ENCODE data around the gene SDHAF2.
"Not testable (repeated sequence)": the region's sequence is repeated elsewhere in the genome, so short reads cannot be mapped to it uniquely, and the experiment has no call there.

SDHAF2 gene

GRCh38 chr11:61425367-61426131 is 4.4 kb upstream of the SDHAF2 start:
- DNase-seq: no peak

GRCh38 chr11:61429346-61429690 is 606 bp upstream of the SDHAF2 start:
- peak; percentile 30 to 36 for DNase-seq

GRCh38 chr11:61430839-61431238 is 915 bp downstream of the SDHAF2 start:
- not testable (repeated sequence) for DNase-seq

- DNase-seq: no peak
These were observed 7.6 kb downstream of the SDHAF2 start for GRCh38 chr11:61437496-61437895.

GRCh38 chr11:61439615-61440014 is 9.7 kb downstream of the SDHAF2 start:
- no peak for DNase-seq

GRCh38 chr11:61442616-61443015 is 12.7 kb downstream of the SDHAF2 start:
- DNase-seq: no peak

- no peak for DNase-seq
These were observed 15.6 kb downstream of the SDHAF2 start for GRCh38 chr11:61445516-61445915.

- peak; percentile 84 to 88 for DNase-seq
These were observed 16.3 kb downstream of the SDHAF2 start for GRCh38 chr11:61446211-61446651.

GRCh38 chr11:61447601-61448551 is 18.0 kb downstream of the SDHAF2 start:
- no peak for DNase-seq

- DNase-seq: no peak
These were observed 18.6 kb downstream of the SDHAF2 start for GRCh38 chr11:61448552-61448927.

GRCh38 chr11:61452825-61453224 is 22.9 kb downstream of the SDHAF2 start:
- DNase-seq: no peak

GRCh38 chr11:61453695-61454094 is 23.8 kb downstream of the SDHAF2 start:
- DNase-seq: no peak

GRCh38 chr11:61454520-61454919 is 24.6 kb downstream of the SDHAF2 start:
- no peak for DNase-seq

- DNase-seq: no peak
These were observed 30.6 kb downstream of the SDHAF2 start for GRCh38 chr11:61460474-61460881.

- no peak for DNase-seq
These were observed 31.1 kb downstream of the SDHAF2 start for GRCh38 chr11:61460986-61461385.

GRCh38 chr11:61467602-61468001 is 37.7 kb downstream of the SDHAF2 start:
- DNase-seq: not testable (repeated sequence)

- no peak for DNase-seq
These were observed 38.1 kb downstream of the SDHAF2 start for GRCh38 chr11:61468002-61468401.

- no peak for DNase-seq
These were observed 42.4 kb downstream of the SDHAF2 start for GRCh38 chr11:61472282-61472681.

- no peak for DNase-seq
These were observed 42.9 kb downstream of the SDHAF2 start for GRCh38 chr11:61472868-61473267.

GRCh38 chr11:61473370-61474012 is 43.6 kb downstream of the SDHAF2 start:
- peak in 1 of 2 donors; percentile 23 for DNase-seq

- no peak for DNase-seq
These were observed 44.2 kb downstream of the SDHAF2 start for GRCh38 chr11:61474013-61474643.

GRCh38 chr11:61475433-61475832 is 45.5 kb downstream of the SDHAF2 start:
- DNase-seq: no peak

- peak; percentile 11 to 54 for DNase-seq
These were observed 46.4 kb downstream of the SDHAF2 start for GRCh38 chr11:61476371-61476770.
